Uterus (tissue), 4 donors: ENCODE results near the gene MCCC2. TPM values are rescaled to one million over a fixed set of nuclear protein-coding genes. Genes with fewer than 3 reads are reported as not detected.

Source experiments
- DNase-seq, 2 donors: peaks; one replicate each; pipeline ENCODE4 v3.0.0-alpha.2; 2019 to 2020
- H3K27ac ChIP-seq, 2 donors: fragments of 200-600 bp; sonication (generic); 1 replicate in 1 of 2; 2 replicates in 1 of 2; pipeline ENCODE4 v1.5.1; 2016 to 2018
- H3K27me3 ChIP-seq, 2 donors: fragments of 200-600 bp; sonication (generic); one replicate each; pipeline ENCODE4 v1.5.1; 2018 to 2019; ENCODE audit warnings: control low read depth in 1 of 2
- H3K36me3 ChIP-seq, 2 donors: fragments of 200-600 bp; sonication (generic); one replicate each; pipeline ENCODE4 v1.5.1; 2019; ENCODE audit warnings: control low read depth in 1 of 2
- H3K4me1 ChIP-seq, 2 donors: fragments of 200-600 bp; sonication (generic); one replicate each; pipeline ENCODE4 v1.5.1; 2018 to 2019; ENCODE audit warnings: control low read depth in 1 of 2
- H3K4me3 ChIP-seq, 2 donors: fragments of 200-600 bp; sonication (generic); 1 replicate in 1 of 2; 2 replicates in 1 of 2; pipeline ENCODE4 v1.5.1; 2018 to 2019; ENCODE audit warnings: mild to moderate bottlenecking in 1 of 2
- H3K9me3 ChIP-seq, 2 donors: fragments of 200-600 bp; sonication (generic); one replicate each; pipeline ENCODE4 v1.5.1; 2019; ENCODE audit warnings: control low read depth in 1 of 2
- POLR2A ChIP-seq, 2 donors: fragments of 450-650 bp; IDR thresholded peaks; one replicate each; pipeline ENCODE4 v1.6.1; 2016; ENCODE audit warnings: antibody characterized with exemption in 2 of 2, mild to moderate bottlenecking in 1 of 2, moderate library complexity in 1 of 2
- intact Hi-C: fragments of 100-400 bp; cut with DNase I; formaldehyde crosslinking; loops from one replicate; pipeline ENCODE4 v1.15.1; 2023; ENCODE audit warnings: low total_unique reads
- small RNA-seq: library from RNA; depleted of rRNA; stranded (forward); fragments of <200 nt; gene quantifications from one replicate; pipeline ENCODE3, GENCODE V24; 2016
- total RNA-seq, 4 donors: library from RNA; depleted of rRNA in 3 of 4; stranded (reverse); fragments of >200 nt in 3 of 4; gene quantifications; one replicate each; pipeline versions ENCODE4 v1.1.0 to v1.2.4, GENCODE V29; 2014 to 2023
- TF ChIP-seq, protein P1 (sequence below), 4 experiments: fragments of 200-600 bp in 2 of 4; fragments of 450-650 bp in 2 of 4; sonication (generic) in 2 of 4; IDR thresholded peaks; one replicate each; pipeline ENCODE4 v1.5.1; 2016 to 2019; ENCODE audit warnings: antibody characterized with exemption in 4 of 4, mild to moderate bottlenecking in 2 of 4, moderate library complexity in 1 of 4
- donor health status: DM: yes; HTN: yes; CAD: no.

MCCC2 gene
- total RNA-seq, 4 donors from 2014 or later = 19.4 to 40.6 (median 30.4) TPM

- Histone ChIP-seq H3K27me3 (no peaks in the 10 kb centered on the region), H3K4me3 (no peak overlapping the region), H3K27ac (no peak overlapping the region), H3K4me1 (no peaks in the 10 kb centered on the region), H3K9me3 (no peaks in the 10 kb centered on the region), H3K36me3 (no peaks in the 10 kb centered on the region)
- intact Hi-C loops = no loop called here
- DNase-seq = no peak
- TF ChIP-seq, protein P1, sequence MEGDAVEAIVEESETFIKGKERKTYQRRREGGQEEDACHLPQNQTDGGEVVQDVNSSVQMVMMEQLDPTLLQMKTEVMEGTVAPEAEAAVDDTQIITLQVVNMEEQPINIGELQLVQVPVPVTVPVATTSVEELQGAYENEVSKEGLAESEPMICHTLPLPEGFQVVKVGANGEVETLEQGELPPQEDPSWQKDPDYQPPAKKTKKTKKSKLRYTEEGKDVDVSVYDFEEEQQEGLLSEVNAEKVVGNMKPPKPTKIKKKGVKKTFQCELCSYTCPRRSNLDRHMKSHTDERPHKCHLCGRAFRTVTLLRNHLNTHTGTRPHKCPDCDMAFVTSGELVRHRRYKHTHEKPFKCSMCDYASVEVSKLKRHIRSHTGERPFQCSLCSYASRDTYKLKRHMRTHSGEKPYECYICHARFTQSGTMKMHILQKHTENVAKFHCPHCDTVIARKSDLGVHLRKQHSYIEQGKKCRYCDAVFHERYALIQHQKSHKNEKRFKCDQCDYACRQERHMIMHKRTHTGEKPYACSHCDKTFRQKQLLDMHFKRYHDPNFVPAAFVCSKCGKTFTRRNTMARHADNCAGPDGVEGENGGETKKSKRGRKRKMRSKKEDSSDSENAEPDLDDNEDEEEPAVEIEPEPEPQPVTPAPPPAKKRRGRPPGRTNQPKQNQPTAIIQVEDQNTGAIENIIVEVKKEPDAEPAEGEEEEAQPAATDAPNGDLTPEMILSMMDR (IDR thresholded peaks at IDR 0.05) = no peak
- no peak for TF ChIP-seq POLR2A (IDR thresholded peaks at IDR 0.05)
Measured at GRCh38 chr5:71701407-71701806, 114.3 kb downstream of the MCCC2 start.

DNA sequence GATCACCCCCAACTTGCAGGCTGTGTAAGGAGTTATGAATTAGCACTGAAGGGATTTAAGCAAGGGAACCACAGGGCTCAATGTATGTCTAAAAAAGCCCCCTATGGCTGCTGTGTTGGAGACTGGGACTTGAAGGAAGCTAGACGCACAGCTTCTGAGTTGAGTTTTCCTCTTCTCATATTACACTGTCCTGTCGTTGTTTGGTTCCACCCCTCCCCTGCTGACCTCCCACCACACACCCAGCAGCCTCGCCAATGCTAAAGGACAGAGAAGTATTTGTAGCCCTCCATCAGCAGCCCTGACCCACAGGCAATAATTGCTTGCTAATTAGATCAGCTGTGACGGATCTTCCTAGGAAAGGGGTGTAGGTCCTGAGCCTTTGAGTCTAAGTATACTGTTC, 116.8 kb downstream of the MCCC2 start:
- Histone ChIP-seq H3K27me3 (no peaks in the 10 kb centered on the region), H3K36me3 (no peaks in the 10 kb centered on the region), H3K4me1 (no peaks in the 10 kb centered on the region), H3K9me3 (no peaks in the 10 kb centered on the region), H3K27ac (no peak overlapping the region), H3K4me3 (no peak overlapping the region)
- intact Hi-C loops = no loop called here
- TF ChIP-seq POLR2A (IDR thresholded peaks at IDR 0.05) = no peak
- TF ChIP-seq, protein P1 (IDR thresholded peaks at IDR 0.05) = no peak
- DNase-seq = no peak

DNA sequence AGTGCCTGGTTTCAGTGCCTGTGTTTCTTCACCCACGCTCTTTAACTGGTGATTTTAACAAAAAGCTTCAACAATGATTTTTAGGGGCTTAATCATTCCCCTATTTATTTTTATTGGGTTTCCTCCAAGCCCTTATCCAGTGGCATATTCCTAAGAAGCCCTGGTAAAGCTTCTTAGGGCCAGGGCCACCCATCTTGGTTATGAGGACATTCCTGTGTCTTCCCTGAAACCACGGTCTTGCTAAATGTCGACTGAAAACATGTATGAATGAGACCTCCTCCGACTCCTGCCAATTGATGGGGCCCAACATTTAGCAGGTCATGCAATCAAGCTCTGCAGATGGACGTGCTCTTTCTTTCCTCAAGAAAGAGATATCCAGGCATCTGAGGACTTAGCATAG, 118.3 kb downstream of the MCCC2 start:
- H3K9me3 ChIP-seq = no peaks in the 10 kb centered on the region
- no peaks in the 10 kb centered on the region for H3K27me3 ChIP-seq
- DNase-seq = no peak
- TF ChIP-seq, protein P1 (IDR thresholded peaks at IDR 0.05) = no peak
- no peak for TF ChIP-seq POLR2A (IDR thresholded peaks at IDR 0.05)
- intact Hi-C loops = no loop called here
- no peaks in the 10 kb centered on the region for H3K36me3 ChIP-seq
- H3K27ac ChIP-seq = no peak overlapping the region
- no peaks in the 10 kb centered on the region for H3K4me1 ChIP-seq
- H3K4me3 ChIP-seq = no peak overlapping the region

GRCh38 chr5:71706906-71707305, 119.8 kb downstream of the MCCC2 start:
- no peak for TF ChIP-seq POLR2A (IDR thresholded peaks at IDR 0.05)
- TF ChIP-seq, protein P1 (IDR thresholded peaks at IDR 0.05) = no peak
- no peaks in the 10 kb centered on the region for H3K27me3 ChIP-seq
- no peaks in the 10 kb centered on the region for H3K9me3 ChIP-seq
- no peak overlapping the region for H3K27ac ChIP-seq
- no peaks in the 10 kb centered on the region for H3K4me1 ChIP-seq
- intact Hi-C loops = no loop called here
- no peaks in the 10 kb centered on the region for H3K36me3 ChIP-seq
- DNase-seq = no peak
- no peak overlapping the region for H3K4me3 ChIP-seq

Small RNA genes within 50 kb of the gene (small RNA-seq; reads per million reads assigned to genes)
- gene HMGN1P12 = not detected

Other genes with a start within 250 kb of the MCCC2 start
- gene BDP1, start 131.7 kb upstream of the MCCC2 start, total RNA-seq = 10 to 100 TPM; 17.9 to 68.9 (median 30.7) TPM
- gene CARTPT, start 131.9 kb downstream of the MCCC2 start, total RNA-seq = not detected